SK-N-MC (cell line): ENCODE data around the gene JMJD1C.

ENCODE experiments used
- EZH2 ChIP-seq: fragments of 200-600 bp; sonication (generic); IDR thresholded peaks from one replicate; pipeline ENCODE4 v1.6.1; 2017; ENCODE audit warnings: antibody characterized with exemption
- FOXP2 ChIP-seq: optimal IDR thresholded peaks from 2 replicates; pipeline ENCODE3; 2011; ENCODE audit warnings: mild to moderate bottlenecking, moderate library complexity; ENCODE audit not compliant: insufficient read depth; ENCODE audit errors: extremely low read length, control extremely low read depth
- POLR2AphosphoS5 ChIP-seq: IDR thresholded peaks from 2 replicates; pipeline ENCODE4 v1.6.1; 2012; ENCODE audit warnings: mild to moderate bottlenecking, low read depth, low read length, borderline replicate concordance

GRCh38 chr10:63391812-63392211 lies 74.0 kb downstream of the JMJD1C start:
- no peak for TF ChIP-seq EZH2
- TF ChIP-seq POLR2AphosphoS5 = no peak
- TF ChIP-seq FOXP2 = no peak
